H7 (cell line): ENCODE results near the gene TULP4. TPM values are rescaled to one million over a fixed set of nuclear protein-coding genes. Genes with fewer than 3 reads are reported as not detected.
A peak's percentile ranks its signal among the peaks of the same experiment; 100 is the strongest.

Experiments
- DNase-seq: peaks from one replicate; pipeline ENCODE4 v3.0.0; 2012
- H3K27me3 ChIP-seq: 2 replicates; pipeline ENCODE4 v1.6.0; 2011; ENCODE audit warnings: mild to moderate bottlenecking, low read length; ENCODE audit not compliant: control insufficient read depth, insufficient read depth
- H3K36me3 ChIP-seq: replicated peaks from 2 replicates; pipeline ENCODE4 v1.5.1; 2011; ENCODE audit warnings: low read length; ENCODE audit not compliant: control insufficient read depth, insufficient read depth
- H3K4me3 ChIP-seq: 2 replicates; pipeline ENCODE4 v1.5.1; 2011; ENCODE audit warnings: low read depth, mild to moderate bottlenecking, control low read depth, low read length, moderate library complexity; ENCODE audit not compliant: insufficient read depth
- total RNA-seq: library from RNA; depleted of rRNA; stranded (reverse); fragments of >200 nt; shearing (Covaris generic); gene quantifications from 2 replicates; pipeline ENCODE4 v1.2.3, GENCODE V29; 2014; rRNA removed

Gene TULP4, protein sequence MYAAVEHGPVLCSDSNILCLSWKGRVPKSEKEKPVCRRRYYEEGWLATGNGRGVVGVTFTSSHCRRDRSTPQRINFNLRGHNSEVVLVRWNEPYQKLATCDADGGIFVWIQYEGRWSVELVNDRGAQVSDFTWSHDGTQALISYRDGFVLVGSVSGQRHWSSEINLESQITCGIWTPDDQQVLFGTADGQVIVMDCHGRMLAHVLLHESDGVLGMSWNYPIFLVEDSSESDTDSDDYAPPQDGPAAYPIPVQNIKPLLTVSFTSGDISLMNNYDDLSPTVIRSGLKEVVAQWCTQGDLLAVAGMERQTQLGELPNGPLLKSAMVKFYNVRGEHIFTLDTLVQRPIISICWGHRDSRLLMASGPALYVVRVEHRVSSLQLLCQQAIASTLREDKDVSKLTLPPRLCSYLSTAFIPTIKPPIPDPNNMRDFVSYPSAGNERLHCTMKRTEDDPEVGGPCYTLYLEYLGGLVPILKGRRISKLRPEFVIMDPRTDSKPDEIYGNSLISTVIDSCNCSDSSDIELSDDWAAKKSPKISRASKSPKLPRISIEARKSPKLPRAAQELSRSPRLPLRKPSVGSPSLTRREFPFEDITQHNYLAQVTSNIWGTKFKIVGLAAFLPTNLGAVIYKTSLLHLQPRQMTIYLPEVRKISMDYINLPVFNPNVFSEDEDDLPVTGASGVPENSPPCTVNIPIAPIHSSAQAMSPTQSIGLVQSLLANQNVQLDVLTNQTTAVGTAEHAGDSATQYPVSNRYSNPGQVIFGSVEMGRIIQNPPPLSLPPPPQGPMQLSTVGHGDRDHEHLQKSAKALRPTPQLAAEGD (N-terminal part only)
- 31.4 and 40.1 TPM in 2 replicates for total RNA-seq

DNA sequence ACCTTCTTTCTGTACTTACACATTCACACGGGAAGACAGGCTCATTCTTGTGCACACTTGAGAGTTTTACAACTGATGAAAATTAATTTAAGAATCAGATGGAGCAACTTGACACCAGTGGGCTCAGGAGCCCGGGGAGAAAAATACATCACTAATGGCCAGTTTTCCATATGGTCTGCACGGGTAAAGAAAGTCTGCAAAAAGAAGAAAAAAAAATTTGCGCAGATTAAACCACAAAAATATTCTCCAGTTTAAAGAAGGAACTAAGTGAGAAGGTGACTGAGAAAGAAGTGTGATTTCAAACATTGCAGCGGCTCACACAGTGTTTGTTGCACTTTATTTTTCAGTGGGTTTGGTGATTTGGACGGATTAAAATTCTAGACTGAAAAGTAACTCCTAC lies at the start of gene TULP4:
Gene TULP4 (plus strand): TSS at position 301 of the 400 bp plus-strand sequence. CDS start 1,552 bp downstream, outside the sequence.
- H3K4me3 ChIP-seq = no peak within 1 kb of the TSS
- H3K27me3 ChIP-seq = no peaks in the 10 kb centered on the region
- no peaks in the 10 kb centered on the region; the same call in 1 of the 2 replicates for H3K36me3 ChIP-seq
- no peak for DNase-seq

DNA sequence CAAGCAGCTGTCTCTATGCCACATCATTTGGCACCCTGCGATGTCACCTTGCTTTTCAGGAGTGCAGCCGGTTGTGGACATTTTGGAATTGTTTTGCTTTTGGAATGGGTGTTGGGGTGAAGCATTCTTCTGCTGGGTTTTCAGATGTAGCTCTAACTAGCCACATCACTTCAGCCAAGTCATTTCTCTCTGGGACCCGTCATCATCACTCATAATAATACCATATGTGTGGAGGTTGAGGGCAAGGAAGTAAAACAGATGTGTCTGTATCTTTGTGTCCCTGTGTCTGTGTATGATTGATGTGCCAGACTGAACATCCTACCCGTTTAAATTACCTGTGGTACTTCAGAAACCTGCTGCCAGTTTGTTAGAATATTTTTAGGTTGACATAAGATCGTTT lies 49.5 kb upstream of the TULP4 start:
- Histone ChIP-seq H3K36me3 (no peaks in the 10 kb centered on the region), H3K4me3 (no peak overlapping the region), H3K27me3 (no peaks in the 10 kb centered on the region)
- no peak for DNase-seq

DNA sequence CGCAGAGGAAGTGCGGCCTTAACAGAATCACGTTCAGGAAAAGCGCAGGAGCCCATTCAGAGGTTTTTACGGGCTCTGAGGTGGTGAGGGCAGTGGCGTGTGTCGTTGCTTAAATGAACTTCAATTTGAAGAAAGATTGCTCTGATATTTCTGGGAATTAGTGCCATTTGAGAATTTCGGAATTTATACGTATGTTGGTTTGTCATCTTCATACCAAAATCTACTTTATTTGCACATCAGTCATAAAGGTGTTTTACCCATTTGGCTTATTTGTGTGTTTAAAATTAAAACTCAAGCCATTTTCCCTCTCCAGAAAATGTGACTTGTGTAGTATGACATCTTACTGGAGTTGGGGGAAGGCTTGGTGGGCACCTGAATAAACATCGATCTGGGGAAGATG lies 48.1 kb upstream of the TULP4 start:
- Histone ChIP-seq H3K4me3 (no peak overlapping the region), H3K36me3 (no peaks in the 10 kb centered on the region), H3K27me3 (no peaks in the 10 kb centered on the region)
- DNase-seq = no peak

DNA sequence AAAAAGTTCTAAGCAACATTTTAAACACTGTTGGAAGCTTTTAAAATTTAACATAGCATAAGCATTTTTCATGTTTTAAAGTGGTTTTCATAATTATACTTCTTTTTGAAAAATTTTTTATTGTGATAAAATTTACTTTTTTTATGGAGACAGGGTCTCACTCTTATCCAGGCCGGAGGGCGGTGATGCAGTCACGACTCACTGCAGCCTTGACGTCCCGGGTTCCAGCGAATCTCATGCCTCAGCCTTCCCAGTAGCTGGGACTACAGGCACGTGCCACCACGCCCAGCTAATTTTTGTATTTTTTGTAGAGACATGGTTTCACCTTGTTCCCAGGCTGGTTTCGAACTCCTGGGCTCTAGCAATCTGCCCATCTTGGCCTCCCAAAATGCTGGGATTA lies 46.1 kb upstream of the TULP4 start:
- Histone ChIP-seq H3K4me3 (no peak overlapping the region), H3K36me3 (no peaks in the 10 kb centered on the region), H3K27me3 (no peaks in the 10 kb centered on the region)
- no peak for DNase-seq

DNA sequence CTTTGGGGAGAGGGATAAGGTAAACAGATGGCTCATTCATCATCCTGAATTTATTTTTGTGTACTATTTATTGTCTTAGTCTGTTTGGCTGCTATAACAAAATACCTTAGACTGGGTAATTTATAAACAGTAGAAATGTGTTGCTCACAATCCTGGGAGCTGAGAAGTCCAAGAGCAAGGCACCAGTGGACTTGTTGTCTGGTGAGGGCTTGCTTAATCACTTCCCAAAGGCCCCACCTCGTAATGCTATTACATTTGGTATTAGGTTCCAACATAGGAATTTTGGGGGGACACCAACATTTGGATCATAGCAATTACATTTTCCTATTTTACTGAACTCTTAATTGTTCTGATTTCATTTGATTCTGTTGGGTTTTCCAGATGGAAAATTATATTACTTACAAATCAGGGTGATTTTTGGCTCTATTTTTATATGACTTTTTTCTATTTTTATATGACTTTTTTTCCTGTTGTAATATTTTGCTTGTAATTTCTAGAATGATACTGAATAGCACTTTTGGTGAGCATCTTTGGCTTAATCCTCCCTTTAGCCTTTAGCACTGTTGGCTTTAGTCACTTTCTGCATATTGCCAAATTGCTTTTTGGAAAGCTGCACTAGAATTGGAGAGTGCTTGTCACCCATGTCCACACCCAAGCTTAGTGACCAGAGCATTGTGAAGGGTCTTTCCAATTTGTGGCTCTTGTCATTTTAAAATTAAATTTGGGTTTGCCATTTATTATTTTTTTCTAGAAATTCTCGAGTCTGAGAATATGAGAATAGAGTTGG lies 43.7 kb upstream of the TULP4 start:
- H3K27me3 ChIP-seq = no peaks in the 10 kb centered on the region
- H3K4me3 ChIP-seq = no peak overlapping the region
- 0 out of 2 replicates have a peak, but pooled peaks cover 1% of the 10 kb centered on the region for H3K36me3 ChIP-seq
- DNase-seq = no peak

DNA sequence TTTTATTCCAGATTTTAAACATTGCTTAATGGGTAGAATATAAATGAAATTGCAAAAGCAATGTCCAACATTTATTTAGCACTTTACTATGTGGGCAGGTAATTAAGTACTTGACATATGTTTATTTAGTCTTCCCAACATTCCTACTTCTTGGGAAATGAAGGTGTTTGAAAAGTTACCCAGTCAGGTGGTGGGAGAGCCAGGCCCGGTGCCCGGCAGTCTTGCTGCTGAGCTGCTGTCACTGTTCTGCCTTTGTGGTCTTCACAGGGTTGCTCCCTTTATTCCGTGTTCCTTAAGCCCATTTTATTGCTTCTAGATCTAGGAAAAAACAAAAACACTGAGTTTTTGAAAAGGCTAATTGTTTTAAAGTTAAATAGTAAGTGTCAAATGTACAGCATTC lies 42.6 kb upstream of the TULP4 start:
- peak; percentile 36 for DNase-seq
- Histone ChIP-seq H3K36me3 (0 out of 2 replicates have a peak, but pooled peaks cover 1% of the 10 kb centered on the region), H3K4me3 (no peak overlapping the region), H3K27me3 (no peaks in the 10 kb centered on the region)

DNA sequence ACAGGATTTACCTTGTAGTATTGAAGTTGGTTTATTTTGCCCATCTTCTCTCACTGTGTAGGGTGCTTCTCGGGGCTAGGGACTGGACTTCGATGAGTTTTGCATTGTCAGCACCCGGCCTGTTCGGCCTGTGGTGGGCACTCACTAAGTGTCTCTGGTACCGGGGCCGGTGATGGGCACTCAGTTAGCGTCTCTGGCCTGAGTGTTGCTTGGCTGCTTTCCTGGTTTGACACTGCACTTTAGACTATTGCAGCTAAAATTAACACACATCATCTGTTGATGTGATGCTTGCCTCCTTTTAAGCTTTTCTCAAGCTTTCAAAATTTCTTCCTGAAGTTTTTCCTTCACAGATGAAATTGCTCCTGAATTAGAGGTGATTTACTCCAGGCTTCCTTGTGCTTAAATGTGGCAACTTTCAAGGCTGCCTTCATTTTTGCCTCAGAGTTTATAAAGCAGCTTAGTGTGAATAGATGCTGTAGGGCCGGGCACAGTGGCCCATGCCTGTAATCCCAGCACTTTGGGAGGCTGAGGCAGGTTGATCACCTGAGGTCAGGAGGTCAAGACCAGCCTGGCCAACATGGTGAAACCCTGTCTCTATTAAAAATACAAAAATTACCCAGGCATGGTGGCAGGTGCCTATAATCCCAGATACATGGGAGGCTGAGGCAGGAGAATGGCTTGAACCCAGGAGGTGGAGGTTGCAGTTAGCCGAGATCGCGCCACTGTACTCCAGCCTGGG lies 41.7 kb upstream of the TULP4 start:
- Histone ChIP-seq H3K27me3 (no peaks in the 10 kb centered on the region), H3K4me3 (no peak overlapping the region), H3K36me3 (0 out of 2 replicates have a peak, but pooled peaks cover 1% of the 10 kb centered on the region)
- DNase-seq = no peak

DNA sequence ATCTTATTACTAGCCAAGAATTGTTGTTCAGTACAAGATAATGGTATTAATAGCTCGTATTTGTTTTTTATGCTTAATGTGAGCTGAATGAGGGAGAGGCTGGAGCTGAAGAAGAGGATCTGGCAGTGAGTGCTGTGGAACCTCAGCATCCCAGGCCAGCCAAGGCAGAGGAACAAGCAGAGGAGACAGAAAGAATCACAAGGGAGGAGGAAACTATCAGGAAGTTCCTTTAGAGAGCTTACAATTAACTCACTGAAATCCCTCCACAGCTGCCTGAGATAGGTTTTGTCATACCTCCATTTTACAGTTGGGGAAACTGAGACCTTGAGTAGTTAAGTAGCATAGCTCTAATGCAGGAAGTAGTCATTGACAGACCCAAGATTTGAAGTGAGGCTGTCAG lies 39.9 kb upstream of the TULP4 start:
- Histone ChIP-seq H3K36me3 (0 out of 2 replicates have a peak, but pooled peaks cover 1% of the 10 kb centered on the region), H3K4me3 (no peak overlapping the region), H3K27me3 (no peaks in the 10 kb centered on the region)
- no peak for DNase-seq

DNA sequence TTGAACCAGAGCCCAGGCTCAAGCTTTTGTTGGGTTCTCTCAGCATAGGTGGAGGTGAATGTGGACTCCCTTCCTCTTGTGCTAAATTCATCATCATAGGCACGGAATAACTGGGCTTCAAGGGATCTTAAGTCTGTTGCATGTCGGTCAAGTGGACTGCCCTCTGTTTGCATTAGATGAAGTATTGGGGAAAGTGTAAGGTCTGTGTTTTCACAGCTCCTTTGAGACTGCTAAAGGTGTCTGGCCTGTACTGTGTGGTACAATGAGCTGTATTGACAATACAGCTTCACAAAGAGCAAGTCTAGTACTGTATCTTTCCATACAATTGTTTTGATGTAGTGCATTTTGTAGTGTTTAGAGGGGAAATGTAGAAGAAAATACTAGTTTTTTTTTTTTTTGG lies 34.3 kb upstream of the TULP4 start:
- Histone ChIP-seq H3K27me3 (no peaks in the 10 kb centered on the region), H3K4me3 (no peak overlapping the region), H3K36me3 (no peaks in the 10 kb centered on the region)
- DNase-seq = no peak

DNA sequence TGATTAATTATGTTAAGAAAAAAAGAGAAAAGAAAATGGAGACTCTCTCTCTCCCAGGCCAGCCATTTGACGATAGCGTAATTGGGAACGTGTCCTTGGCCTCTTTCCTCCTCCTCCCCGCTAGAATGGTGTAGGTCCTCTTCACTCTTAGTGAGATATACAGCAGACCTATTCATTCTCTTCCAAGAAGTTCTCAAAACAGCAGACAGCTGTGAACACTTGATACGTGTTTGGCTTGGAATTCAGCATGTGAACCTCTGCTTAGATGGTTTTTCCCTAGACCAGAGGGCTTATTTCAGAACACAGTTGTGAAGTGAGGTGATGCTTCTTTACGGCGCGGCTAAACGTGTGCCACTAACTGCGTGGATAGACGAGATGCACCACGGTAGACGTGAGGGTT lies 32.6 kb upstream of the TULP4 start:
- no peak for DNase-seq
- Histone ChIP-seq H3K27me3 (no peaks in the 10 kb centered on the region), H3K4me3 (no peak overlapping the region), H3K36me3 (no peaks in the 10 kb centered on the region)

DNA sequence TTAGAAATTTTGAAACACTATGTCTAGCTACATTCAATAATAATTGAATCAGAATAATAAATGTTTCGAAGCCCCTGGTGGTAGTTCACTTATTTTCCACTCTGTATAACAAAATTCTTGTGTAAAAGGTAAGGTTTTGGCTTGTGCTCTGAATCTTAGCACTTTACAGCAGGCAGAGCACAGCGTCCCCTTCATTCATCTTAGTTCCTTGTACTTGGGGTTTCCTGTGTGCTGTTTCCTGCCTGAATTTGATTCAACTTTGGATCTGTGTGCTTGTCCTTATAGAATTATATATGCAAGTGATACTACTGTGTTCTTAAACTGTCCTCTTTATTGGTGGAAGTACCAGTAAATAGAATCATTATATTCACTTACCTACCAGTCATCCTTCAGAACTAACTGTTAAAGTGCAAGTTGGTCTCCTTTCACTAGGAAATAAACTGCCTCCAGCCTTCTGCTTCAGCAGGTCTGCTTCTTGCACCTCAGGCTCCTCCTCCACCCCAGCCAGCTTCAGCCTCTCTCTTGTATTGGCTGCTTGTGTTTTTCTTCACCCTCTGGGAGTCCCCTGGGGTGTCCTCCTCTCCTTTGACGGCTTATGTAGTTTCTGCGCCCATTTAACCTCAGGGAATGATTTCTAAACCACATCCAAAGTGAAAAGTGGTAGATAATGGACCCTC lies 28.8 kb upstream of the TULP4 start:
- H3K36me3 ChIP-seq = no peaks in the 10 kb centered on the region; the same call in 1 of the 2 replicates
- no peak overlapping the region for H3K4me3 ChIP-seq
- no peaks in the 10 kb centered on the region for H3K27me3 ChIP-seq
- peak; percentile 68 for DNase-seq

DNA sequence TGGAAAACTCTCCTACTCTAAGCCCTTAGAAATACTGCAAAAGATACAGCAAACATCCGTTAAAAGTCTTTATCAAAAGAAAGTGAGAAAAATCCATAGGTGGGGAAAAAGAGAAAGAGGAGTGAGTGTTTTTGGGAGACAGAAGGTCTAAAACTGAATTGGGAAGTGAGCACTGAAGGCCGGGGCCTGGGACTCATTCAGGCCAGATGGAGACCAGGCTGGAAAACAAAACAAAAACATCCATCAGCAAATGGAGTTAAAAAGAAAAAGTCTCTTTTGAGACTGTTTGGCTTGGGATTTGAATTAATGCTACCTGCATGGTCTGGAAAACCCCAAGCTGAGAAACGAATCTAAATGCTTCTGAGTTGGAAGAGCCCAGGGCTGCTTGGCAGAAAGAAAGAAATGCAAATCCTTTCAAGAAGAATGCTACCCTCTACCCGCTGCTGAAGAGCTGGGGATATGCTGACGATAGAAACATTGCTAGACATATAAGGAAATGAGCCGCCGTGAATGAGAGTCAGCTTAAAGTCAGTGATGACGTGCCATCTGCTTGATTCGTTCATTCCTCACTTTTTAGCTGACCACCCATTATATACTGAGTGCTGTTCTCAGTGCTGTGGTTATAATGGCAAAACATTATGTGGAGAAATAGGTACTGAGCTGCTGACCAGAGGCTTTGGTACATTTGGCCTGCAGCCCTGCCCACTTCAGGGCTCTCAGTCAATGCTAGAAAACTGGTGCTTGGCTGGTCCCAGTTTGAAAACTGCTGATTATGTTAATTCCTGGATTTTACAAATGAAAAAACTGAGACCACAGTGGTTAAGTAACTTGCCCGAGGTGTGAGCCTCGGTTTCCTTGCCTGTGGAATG lies 28.0 kb upstream of the TULP4 start:
- Histone ChIP-seq H3K36me3 (no peaks in the 10 kb centered on the region; the same call in 1 of the 2 replicates), H3K4me3 (no peak overlapping the region), H3K27me3 (no peaks in the 10 kb centered on the region)
- peak; percentile 50 for DNase-seq
